Mesendoderm (in vitro differentiated cells): ENCODE results near the gene FADS2.

Experiments
- DNase-seq: peaks from one replicate; pipeline ENCODE4 v3.0.0; 2013
- H2AK5ac ChIP-seq: 2 replicates; pipeline ENCODE4 v1.6.1; 2013; ENCODE audit warnings: low read length, inconsistent platforms
- H2BK120ac ChIP-seq: 2 replicates; pipeline ENCODE4 v1.6.1; 2013; ENCODE audit warnings: low read depth, mild to moderate bottlenecking, low read length, moderate library complexity, mixed read lengths
- H2BK15ac ChIP-seq: replicated peaks from 2 replicates; pipeline ENCODE4 v1.6.1; 2013; ENCODE audit warnings: low read depth, mild to moderate bottlenecking, moderate library complexity
- H2BK5ac ChIP-seq: 2 replicates; pipeline ENCODE4 v1.6.1; 2013; ENCODE audit warnings: low read length, inconsistent platforms
- H3K18ac ChIP-seq: 2 replicates; pipeline ENCODE4 v1.6.1; 2013; ENCODE audit warnings: mild to moderate bottlenecking, low read length, mixed read lengths
- H3K23ac ChIP-seq: one replicate; pipeline ENCODE4 v1.6.1; 2013; ENCODE audit warnings: low read length
- H3K27ac ChIP-seq: 2 replicates; pipeline ENCODE4 v1.5.1; 2013; ENCODE audit warnings: low read depth, mild to moderate bottlenecking, inconsistent platforms, low read length, moderate library complexity
- H3K27me3 ChIP-seq: 2 replicates; pipeline ENCODE4 v1.6.1; 2013; ENCODE audit warnings: low read length, control low read depth, mild to moderate bottlenecking, inconsistent platforms; ENCODE audit not compliant: insufficient read depth, poor library complexity
- H3K36me3 ChIP-seq: 2 replicates; pipeline ENCODE4 v1.6.1; 2013; ENCODE audit warnings: low read length, inconsistent platforms; ENCODE audit not compliant: control insufficient read depth, insufficient read depth
- H3K4ac ChIP-seq: one replicate; pipeline ENCODE4 v1.6.1; 2013; ENCODE audit warnings: low read depth, mild to moderate bottlenecking, low read length, moderate library complexity
- H3K4me1 ChIP-seq: 2 replicates; pipeline ENCODE4 v1.6.1; 2013; ENCODE audit warnings: low read depth, low read length, inconsistent platforms; ENCODE audit not compliant: control insufficient read depth
- H3K4me2 ChIP-seq: 2 replicates; pipeline ENCODE4 v1.6.1; 2013; ENCODE audit warnings: low read length
- H3K4me3 ChIP-seq: 2 replicates; pipeline ENCODE4 v1.5.1; 2013; ENCODE audit warnings: mild to moderate bottlenecking, low read length
- H3K56ac ChIP-seq: one replicate; pipeline ENCODE4 v1.6.1; 2013; ENCODE audit warnings: low read length
- H3K79me1 ChIP-seq: 2 replicates; pipeline ENCODE4 v1.6.1; 2013; ENCODE audit warnings: low read length, inconsistent platforms
- H3K79me2 ChIP-seq: 2 replicates; pipeline ENCODE4 v1.6.1; 2013; ENCODE audit warnings: mild to moderate bottlenecking, low read length; ENCODE audit not compliant: control insufficient read depth, insufficient read depth
- H3K9ac ChIP-seq: 2 replicates; pipeline ENCODE4 v1.6.1; 2013; ENCODE audit warnings: low read length, inconsistent platforms
- H4K5ac ChIP-seq: one replicate; pipeline ENCODE4 v1.6.1; 2013; ENCODE audit warnings: low read length
- H4K8ac ChIP-seq: one replicate; pipeline ENCODE4 v1.6.1; 2013; ENCODE audit warnings: low read depth, mild to moderate bottlenecking, control low read depth, low read length, moderate library complexity
- WGBS: extraction: QIAGEN DNeasy Blood & Tissue Kit; methylation state at CpG from one replicate; pipeline ENCODE4 v1.1.7; 2013; ENCODE audit warnings: low lambda C conversion rate, missing lambda C conversion rate; ENCODE audit not compliant: insufficient coverage; ENCODE audit errors: extremely low coverage; 5-methylcytosine and 5-hydroxymethylcytosine counted together

Gene FADS2

GRCh38 chr11:61892085-61892370, 63.9 kb downstream of the FADS2 start:
- Histone ChIP-seq H3K4ac (no peak overlapping the region), H4K8ac (no peak overlapping the region), H3K18ac (no peak overlapping the region), H3K9ac (peak overlapping the region; percentile 19), H3K79me1 (no peaks in the 10 kb centered on the region), H3K4me1 (peaks cover 3% of the 10 kb centered on the region), H3K27ac (no peak overlapping the region), H2BK5ac (no peak overlapping the region), H4K5ac (no peak overlapping the region), H3K27me3 (no peaks in the 10 kb centered on the region), H3K4me2 (peak overlapping the region; percentile 50), H2BK120ac (no peak overlapping the region), H3K23ac (no peak overlapping the region), H3K4me3 (no peak overlapping the region), H3K79me2 (no peaks in the 10 kb centered on the region), H3K36me3 (no peaks in the 10 kb centered on the region), H2BK15ac (no peak overlapping the region), H3K56ac (no peak overlapping the region), H2AK5ac (no peak overlapping the region)
- DNase-seq, result no peak
- WGBS, result no CpG with 5 or more reads among the region's 12 CpGs

- Histone ChIP-seq H3K79me1 (no peaks in the 10 kb centered on the region), H4K5ac (no peak overlapping the region), H3K56ac (no peak overlapping the region), H3K27ac (no peak overlapping the region), H3K4me2 (no peak overlapping the region), H2BK5ac (no peak overlapping the region), H3K36me3 (no peaks in the 10 kb centered on the region), H2BK15ac (no peak overlapping the region), H3K4me3 (no peak overlapping the region), H3K4ac (no peak overlapping the region), H3K9ac (no peak overlapping the region), H2BK120ac (no peak overlapping the region), H4K8ac (no peak overlapping the region), H3K18ac (no peak overlapping the region), H3K4me1 (peaks cover 3% of the 10 kb centered on the region), H2AK5ac (no peak overlapping the region), H3K79me2 (no peaks in the 10 kb centered on the region), H3K23ac (no peak overlapping the region), H3K27me3 (no peaks in the 10 kb centered on the region)
- DNase-seq, result no peak
- no CpG with 5 or more reads among the region's 5 CpGs for WGBS
These were observed 65.9 kb downstream of the FADS2 start for GRCh38 chr11:61893981-61894380.

- Histone ChIP-seq H2BK15ac (no peak overlapping the region), H3K79me2 (no peaks in the 10 kb centered on the region), H3K18ac (no peak overlapping the region), H3K4ac (no peak overlapping the region), H3K4me3 (no peak overlapping the region), H2BK5ac (no peak overlapping the region), H3K36me3 (no peaks in the 10 kb centered on the region), H4K8ac (no peak overlapping the region), H3K56ac (no peak overlapping the region), H3K9ac (no peak overlapping the region), H3K79me1 (no peaks in the 10 kb centered on the region), H3K27me3 (no peaks in the 10 kb centered on the region), H3K23ac (no peak overlapping the region), H3K4me1 (peaks cover 3% of the 10 kb centered on the region), H2AK5ac (no peak overlapping the region), H3K4me2 (no peak overlapping the region), H4K5ac (no peak overlapping the region), H2BK120ac (no peak overlapping the region), H3K27ac (no peak overlapping the region)
- no peak for DNase-seq
- WGBS, result no CpG with 5 or more reads among the region's 17 CpGs
These were observed 67.1 kb downstream of the FADS2 start for GRCh38 chr11:61895046-61895717.

GRCh38 chr11:61895718-61896059, 67.6 kb downstream of the FADS2 start:
- WGBS, result no CpG with 5 or more reads among the region's 4 CpGs
- Histone ChIP-seq H3K27me3 (no peaks in the 10 kb centered on the region), H3K18ac (no peak overlapping the region)

GRCh38 chr11:61896665-61897386, 68.7 kb downstream of the FADS2 start:
- no peak for DNase-seq
- H3K18ac ChIP-seq, result no peak overlapping the region
- H3K9ac ChIP-seq, result peak overlapping the region; percentile 33
- no peak overlapping the region for H2BK15ac ChIP-seq
- H4K8ac ChIP-seq, result no peak overlapping the region
- peak overlapping the region; percentile 54 for H3K56ac ChIP-seq
- no peak overlapping the region for H3K27ac ChIP-seq
- H3K36me3 ChIP-seq, result no peaks in the 10 kb centered on the region
- H2AK5ac ChIP-seq, result no peak overlapping the region
- no peak overlapping the region for H4K5ac ChIP-seq
- no peak overlapping the region for H3K4ac ChIP-seq
- H3K79me1 ChIP-seq, result no peaks in the 10 kb centered on the region
- H2BK120ac ChIP-seq, result no peak overlapping the region
- H3K23ac ChIP-seq, result no peak overlapping the region
- no peaks in the 10 kb centered on the region for H3K27me3 ChIP-seq
- no peaks in the 10 kb centered on the region for H3K79me2 ChIP-seq
- no peak overlapping the region for H2BK5ac ChIP-seq
- no peak overlapping the region for H3K4me2 ChIP-seq
- H3K4me1 ChIP-seq, result no peaks in the 10 kb centered on the region
- WGBS, result no CpG with 5 or more reads among the region's 15 CpGs
- H3K4me3 ChIP-seq, result no peak overlapping the region

More at GRCh38 chr11:61895718-61896059, 67.6 kb downstream of the FADS2 start:
- Histone ChIP-seq H2BK5ac (no peak overlapping the region), H2AK5ac (no peak overlapping the region), H3K4me3 (no peak overlapping the region), H2BK15ac (no peak overlapping the region), H3K4me2 (no peak overlapping the region), H3K23ac (no peak overlapping the region), H3K27ac (no peak overlapping the region), H4K8ac (no peak overlapping the region), H3K56ac (no peak overlapping the region), H3K4ac (no peak overlapping the region), H3K4me1 (peaks cover 2% of the 10 kb centered on the region), H3K79me1 (no peaks in the 10 kb centered on the region), H4K5ac (no peak overlapping the region), H3K79me2 (no peaks in the 10 kb centered on the region), H3K9ac (no peak overlapping the region), H2BK120ac (no peak overlapping the region), H3K36me3 (no peaks in the 10 kb centered on the region)
- DNase-seq, result no peak
